HCEC 1CT (cell line): ENCODE results near the gene FUT3.
A peak's percentile ranks its signal among the peaks of the same experiment; 100 is the strongest.
"Not testable (repeated sequence)": the region's sequence is repeated elsewhere in the genome, so short reads cannot be mapped to it uniquely, and the experiment has no call there.

ENCODE experiments used
- DNase-seq: peaks from one replicate; pipeline ENCODE4 v3.0.0-alpha.2; 2017

FUT3 gene

DNA sequence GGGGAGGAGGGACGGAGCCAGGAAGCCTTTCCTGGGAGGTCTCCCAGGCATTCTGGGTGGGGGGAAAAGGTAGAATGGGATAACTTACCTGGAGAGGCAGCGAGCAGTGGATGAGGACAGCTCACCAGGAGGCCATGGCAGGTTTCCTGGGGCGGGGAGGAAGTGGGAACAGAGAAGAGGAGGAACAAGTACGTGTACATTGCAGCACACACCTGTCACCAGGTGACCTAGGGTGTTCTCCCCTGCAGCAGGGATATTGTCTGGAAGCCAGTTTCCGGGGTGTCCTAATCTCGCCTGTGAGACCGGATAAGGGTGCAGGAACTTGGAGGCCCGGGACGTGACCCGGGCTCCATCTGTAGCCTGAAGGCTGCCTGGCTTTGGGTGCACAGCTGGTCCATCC lies at the start of gene FUT3:
TSS of gene FUT3 (minus strand) at position 148 of the 400 bp plus-strand sequence.
- DNase-seq, result no peak

DNA sequence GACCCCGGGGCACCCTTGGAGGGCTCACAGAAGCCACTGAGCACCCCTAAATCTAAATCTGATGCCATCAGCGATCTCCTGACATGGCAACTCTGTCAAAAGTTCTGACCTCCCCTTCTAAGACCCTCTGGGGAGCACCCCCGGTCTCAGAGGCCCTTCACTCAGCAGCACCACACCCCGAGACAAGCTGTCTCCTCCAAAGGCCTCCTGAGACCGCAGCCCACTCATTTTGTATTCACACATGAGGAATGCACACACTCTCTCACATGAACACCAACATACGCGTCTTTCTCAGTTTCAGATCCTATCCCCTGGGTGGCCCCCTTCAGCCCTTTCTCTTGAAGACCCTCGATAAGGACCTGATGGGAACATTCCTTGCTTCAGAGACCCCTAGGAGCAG lies 49.7 kb upstream of the FUT3 start:
- no peak for DNase-seq

DNA sequence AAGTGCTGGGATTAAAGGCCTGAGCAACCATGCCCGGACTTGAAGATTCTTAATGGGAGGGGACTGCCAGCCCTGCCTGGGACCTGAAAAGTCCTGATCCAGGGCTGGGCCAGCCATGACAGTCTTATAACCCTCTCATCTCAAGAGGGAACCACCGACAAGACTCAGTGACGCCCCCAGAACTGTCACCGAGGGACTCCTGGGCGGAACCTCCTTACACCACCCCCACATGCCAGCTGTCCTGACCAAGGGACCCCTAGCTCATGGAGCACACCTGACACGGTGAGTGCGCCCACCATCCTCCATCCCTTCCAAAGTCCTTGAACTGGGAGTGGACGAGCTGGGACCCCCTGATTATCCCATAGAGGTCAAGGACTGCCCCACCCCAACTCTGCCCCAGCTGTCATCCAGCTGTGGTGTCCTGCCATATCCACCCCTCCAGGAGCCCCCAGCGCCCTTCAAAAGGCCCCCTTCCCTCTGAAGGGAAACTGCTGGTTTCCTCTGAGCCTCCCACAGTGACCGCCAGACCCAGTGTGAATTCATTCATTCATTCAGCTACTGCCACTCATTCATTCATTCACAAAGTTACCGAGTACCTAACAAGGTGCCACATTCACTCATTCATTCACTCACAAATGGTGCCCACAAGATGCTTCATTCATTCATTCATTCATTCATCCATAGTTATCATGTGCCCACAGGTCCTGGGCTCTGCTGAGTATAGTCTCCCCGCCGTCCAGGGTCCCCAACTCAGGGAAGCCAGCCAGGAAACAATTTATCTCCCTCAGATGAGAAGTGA lies 48.7 kb upstream of the FUT3 start:
- DNase-seq, result no peak

DNA sequence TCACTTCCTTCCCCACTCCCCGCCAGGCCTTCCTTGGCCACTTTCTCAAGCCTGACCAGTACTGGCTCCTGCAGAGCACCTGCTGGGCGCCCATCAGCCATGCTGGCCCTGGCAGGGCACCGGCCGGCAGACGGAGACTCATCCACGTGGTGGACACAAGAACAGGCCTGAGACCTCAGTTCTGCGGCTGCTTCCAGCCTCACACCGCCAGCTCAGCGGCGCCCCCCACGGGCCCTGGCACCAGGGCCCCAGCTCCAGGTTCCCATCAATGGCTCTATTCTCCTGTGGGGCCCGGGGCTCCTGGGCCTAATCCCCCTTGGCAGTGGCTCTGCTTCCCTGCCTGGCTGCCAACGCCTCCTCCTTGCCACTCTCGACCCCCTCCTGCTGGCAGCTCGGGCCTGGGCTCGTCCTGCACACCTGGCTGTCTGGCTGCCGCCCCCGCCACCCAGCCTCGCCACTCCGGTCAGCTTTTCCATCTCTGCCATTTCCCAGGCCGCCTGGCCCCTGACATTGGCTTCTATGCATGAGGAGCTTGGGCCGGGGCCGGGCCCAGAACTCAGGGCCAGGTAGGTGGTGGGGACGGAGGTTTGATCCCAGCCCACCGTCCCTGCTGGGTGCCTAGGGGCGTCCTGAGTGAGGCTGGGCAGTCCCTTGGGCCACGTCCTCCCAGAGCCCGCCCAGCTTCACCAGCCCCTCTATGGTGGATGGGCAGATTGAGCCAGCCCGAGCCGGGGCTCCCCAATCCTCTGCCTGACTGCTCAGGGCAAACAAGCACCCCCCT lies 46.1 kb upstream of the FUT3 start:
- no peak for DNase-seq

DNA sequence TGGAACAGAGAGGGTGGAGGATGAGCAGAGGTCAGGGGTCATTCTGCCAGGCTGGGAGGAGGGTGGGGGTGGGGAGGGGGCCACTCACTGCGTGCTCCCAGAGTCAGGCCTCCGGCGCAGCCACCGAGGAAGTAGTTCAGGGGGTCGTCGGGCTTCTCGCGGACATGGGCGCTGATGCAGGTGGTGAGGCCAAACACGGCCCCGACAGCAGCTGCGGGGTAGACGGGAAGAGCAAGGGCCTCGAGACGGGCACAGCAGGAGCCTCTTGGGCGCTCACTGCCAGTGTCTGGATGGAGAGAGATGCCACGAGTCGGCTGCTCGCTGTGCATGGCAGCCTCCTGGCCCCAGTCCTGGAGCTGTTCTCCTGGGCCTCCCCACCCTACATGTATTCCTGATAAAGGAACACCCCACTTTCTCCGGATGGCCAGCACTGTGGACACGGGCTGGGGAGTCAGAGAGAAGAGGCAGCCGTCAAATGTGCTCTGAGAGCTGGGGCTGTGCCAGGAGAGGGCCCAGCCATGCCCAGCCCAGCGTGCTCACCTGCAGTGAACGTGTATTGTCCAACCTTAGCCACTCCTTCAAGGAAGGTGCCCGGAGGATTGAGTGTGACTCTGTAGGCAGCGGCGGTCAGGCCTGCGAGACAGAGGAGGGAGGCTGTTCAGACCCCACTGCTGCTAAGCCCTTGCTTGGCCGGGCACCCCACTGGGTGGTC lies 45.3 kb upstream of the FUT3 start:
- DNase-seq, result no peak

DNA sequence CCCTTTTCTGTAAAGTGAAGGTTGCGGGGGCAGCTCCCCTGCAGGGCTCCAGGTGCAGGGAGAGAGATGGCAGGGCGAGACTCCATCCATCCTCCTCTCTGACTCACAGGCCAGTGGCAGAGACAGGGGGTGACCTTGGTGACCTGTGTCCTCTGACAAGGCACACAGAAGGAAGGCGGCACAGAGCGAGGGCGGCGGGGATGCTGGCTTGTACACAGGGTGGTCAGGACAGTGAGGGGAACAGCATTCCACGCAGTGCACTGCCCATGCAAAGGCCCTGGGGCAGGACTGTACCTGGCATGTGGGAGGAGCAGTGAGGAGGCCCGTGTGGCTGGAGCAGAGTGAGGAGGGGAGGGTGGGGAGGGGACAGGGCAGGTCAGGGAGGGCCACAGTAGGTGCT lies 44.6 kb upstream of the FUT3 start:
- DNase-seq, result no peak

DNA sequence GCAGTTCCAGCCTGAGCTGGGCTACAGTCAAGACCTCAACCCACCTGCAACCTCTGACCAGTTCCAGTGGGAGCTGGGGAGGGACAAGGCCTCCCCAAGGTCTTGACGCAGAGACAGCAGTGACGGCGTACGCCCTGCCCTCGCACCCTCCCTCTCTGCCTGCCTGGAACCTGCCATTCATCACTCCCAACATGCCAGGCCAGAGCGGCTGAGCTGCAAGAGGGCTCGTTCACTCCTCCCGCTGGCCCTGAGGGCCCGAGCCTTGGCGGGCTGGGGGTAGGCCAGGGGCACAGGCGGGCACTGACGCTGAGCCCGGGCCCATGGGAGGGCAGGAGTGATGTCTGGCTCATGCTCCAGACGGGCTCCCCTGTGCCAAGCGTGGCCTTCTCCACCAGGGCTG lies 44.2 kb upstream of the FUT3 start:
- DNase-seq, result no peak

DNA sequence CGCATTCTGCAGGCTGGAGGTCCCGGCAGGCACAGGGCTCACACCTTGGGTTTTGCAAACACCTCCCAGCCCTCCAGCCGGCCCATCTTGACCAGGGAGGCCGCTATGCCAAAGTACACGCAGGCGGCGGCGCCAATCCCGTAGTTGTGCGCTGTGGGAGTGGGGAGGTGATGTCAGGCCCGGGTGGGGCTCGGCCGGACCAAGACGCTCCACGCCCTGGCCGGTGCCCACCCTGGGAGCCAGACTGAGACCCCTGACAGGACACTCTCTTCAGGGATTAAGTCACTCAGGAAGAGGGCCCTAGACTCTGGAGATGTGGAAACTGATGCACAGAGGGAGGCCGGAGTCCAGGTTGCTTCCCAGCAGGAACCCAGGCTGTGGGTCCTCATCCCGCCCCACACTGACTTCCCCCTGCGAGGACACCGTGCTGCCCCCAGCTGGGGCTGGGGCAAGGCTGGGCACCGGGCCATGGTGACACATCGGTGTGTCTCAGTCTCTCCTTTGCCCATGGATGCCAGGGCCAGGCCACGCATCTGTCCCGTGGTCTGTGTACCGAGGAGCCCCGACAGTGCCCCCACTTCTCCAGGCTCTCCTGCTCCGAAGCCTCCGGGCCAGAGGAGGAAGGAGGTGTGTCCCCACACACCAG lies 43.6 kb upstream of the FUT3 start:
- DNase-seq, result no peak

DNA sequence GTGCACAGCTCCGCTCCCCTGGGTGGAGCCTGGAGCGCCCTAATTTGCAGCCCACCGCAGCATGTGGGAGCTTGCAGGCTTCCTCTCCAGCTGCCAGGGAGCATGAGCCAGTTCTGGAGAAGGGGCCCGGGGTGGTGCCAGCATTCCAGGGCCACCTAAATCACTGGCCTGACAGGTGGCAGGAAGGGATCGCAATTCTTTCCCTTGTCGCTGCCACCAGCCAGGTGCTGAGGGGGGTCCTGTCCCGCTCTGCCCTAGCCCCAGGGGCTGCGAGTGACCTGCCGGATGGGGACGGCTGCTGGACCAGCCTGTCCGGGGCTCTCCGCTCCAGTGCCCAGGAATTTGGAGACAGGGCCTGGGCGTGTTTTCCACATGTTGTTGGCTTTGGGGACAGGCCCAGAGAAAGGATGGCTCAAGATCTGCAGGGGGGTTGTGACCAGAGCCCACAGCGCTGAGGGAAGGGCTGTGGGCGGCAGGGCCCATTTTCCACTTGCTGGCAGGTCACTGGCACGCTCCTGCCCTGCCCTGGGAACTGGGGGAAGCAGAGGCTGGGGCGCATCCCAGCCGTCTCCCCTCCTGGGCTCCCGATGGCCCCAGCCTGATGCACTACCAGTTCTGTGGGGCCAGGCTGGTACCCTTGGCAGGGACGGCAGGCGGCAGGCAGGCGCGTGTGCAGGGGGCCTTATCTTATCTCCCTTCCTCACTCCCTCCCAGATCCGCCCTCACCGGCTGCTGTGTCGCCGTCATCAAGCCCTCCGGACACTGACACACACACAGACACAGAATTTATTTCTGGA lies 42.9 kb upstream of the FUT3 start:
- DNase-seq, result no peak

DNA sequence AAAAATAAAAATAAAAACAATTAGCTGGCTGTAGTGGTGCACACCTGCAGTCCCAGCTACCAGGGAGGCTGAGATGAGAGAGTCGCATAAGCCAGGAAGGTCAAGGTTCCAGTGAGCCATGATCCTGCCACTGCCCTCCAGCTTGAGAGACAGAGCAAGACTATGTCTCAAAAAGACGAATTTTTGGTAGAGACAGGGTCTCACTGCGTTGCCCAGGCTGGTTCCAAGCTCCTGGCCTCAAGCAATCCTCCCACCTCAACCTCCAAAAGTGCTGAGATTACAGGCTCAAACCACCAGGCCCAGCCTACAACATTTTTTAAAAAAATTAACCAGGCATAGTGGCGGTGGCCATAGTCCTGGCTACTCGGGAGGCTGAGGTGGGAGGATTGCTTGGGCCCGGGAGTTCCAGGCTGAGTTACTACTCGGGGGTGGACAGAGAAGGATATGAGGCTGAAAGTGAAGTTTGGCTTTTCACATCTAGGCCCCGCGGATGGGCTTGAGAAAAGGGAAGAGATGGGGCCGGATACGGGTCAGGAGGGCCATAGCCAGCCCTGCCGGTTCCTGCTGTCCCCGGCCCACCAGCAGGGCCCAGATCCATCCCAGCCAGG lies 42.2 kb upstream of the FUT3 start:
- DNase-seq, result no peak

DNA sequence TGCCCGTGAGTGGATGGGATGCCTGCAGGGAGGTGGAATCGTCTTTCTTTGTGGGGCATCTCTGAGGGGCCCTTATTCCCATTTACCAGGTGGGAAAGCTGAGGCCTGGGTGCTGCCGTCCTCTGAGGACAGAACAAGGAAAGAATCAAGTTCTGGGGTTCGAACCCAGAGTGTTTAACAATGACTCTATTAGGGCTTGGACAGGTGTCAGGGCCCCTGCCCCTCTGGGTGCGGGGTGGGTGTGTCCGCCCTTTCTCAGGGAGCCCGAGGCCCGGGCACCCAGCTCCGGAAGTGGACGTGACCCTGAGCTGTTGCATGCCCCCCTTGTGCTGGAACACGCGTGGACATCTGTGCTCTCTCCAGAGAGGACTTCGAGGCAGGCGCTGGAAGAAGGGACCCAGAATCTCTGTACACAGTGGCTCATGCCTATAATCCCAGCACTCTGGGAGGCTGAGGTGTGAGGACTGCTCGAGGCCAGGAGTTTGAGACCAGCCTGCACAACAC lies 41.6 kb upstream of the FUT3 start:
- no peak for DNase-seq

DNA sequence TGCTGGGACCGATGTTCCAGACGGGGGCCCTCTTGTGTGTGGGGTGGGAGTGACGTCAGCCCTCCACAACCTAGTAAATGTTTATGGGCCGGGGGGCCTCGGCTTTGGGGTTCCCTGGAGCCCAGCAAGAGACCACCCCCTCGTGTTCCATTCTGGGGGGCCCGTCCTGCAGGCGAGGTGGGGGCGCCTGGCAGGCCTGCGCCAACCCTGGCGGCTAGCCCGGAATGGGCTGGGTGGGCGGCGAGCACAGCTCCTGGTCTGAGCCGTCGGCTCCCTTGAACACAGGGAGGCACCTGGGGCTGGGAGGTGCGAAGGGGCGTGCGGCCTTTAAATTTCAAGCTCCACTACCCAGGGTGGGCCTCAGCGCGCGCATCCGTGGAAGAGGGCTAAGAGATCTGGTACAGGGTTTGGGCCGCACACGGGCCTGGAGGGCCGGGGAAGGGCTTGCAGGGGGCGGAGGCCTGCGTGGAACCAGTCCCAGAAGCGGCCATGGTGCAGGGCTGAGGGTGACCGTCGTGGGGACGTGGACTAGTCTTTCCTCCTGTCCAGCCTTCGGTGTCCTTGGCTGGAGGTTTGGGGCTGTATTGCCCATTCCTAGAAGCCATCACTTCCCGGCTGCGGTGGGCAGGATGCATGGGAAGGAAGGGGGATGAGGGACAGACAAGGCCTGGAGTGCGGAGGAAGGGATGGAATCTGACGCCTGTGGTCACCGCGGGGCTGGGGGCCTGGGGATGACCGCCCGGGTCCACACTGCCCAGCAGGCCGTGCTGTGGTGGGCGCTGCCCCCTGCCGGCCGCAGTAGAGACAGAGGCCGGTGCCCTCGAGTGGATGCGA lies 40.9 kb upstream of the FUT3 start:
- DNase-seq, result no peak

DNA sequence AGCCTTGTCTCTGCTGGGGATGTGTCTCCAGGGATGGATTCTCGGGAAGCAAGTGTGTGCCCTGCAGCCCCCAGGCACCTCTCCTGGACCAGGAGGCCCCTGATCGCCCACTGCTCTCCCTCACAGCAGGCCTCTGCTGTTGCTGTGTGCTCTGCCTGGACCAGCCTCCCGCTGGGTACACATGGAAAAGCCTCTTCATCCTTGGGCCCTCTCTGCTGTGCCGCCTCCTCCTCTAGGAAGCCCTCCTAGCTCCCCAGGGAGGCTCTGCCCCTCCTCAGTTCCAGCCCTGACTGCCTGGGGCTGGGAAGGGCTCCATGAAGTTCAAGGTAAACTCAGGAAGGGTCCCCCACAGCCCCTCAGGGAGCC lies 40.3 kb upstream of the FUT3 start:
- DNase-seq, result no peak

DNA sequence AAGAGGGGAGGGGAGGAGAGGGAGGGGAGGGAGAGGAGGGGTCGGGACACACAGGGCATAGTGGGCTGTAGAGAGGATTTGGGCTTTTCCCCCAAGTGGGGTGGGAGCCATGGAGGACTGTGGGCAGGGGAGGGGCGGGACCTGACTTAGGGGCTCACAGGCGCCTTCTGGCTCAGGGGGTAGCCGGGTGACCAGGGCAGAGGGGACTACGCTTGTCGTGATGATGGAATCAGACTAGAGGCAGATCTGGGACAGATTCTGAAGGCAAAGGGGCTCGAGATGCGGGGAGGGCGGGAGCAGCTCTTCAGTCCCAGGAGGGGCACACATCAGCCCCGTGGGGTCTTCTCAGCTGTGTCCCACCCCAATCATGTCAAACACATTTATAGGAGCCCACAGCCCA lies 38.9 kb upstream of the FUT3 start:
- no peak for DNase-seq

DNA sequence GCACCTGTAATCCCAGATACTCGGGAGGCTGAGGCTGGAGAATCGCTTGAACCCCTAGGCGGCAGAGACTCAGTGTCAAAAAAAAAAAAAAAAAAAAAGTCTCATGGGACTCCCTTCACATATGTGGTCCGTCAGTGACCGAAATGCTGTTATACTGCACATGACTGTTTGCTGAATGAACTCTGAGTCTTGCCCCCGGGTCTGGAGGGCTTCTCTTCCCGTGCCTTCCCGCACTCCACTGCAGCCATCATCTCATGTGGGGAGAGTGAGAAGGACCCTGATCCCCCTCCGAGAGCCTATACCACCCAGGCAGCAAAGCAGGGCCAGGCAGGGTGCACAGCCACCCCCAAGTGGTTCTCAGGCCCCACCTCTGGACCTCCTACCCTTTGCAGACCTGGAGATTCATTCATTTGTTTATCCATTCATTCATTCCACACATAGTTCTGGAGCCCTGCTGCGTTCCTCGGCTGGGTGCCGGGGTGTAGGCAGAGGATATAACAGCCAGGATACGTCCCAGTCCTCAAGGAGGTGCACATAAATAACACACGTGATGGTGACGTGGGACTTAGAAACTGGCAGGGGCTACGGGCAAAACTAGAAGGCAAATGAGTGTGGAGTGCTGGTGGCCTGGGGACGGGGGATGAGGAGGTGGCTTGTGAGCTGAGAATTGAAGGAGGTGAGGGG lies 38.2 kb upstream of the FUT3 start:
- peak; percentile 10 for DNase-seq

DNA sequence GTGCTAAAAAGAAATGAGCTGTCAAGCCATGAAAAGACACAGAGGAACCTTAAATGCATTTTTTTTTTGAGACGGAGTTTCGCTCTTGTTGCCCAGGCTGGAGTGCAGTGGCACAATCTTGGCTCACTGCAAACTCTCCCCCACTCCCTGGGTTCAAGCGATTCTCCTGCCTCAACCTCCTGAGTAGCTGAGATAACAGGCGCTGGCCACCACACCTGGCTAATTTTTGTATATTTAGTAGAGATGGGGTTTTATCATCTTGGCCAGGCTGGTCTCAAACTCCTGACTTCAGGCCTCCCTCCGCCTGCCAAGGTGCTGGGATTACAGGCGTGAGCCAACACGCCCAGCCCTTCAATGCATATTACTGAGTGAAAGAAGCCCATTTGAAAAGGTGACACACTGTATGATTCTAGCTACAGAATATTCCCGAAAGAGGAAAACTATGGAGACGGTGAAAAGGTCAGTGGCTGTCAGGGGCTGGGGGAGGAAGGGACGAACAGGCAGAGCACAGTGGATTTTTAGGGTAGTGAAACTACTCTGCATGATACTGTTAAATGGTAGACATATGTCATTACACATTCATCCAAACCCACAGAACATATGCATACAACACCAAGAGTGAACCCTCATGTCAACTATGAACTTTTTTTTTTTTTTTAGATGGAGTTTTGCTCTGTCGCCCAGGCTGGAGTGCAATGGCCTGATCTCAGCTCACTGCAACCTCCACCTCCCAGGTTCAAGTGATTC lies 33.0 kb upstream of the FUT3 start:
- not testable (repeated sequence) for DNase-seq

DNA sequence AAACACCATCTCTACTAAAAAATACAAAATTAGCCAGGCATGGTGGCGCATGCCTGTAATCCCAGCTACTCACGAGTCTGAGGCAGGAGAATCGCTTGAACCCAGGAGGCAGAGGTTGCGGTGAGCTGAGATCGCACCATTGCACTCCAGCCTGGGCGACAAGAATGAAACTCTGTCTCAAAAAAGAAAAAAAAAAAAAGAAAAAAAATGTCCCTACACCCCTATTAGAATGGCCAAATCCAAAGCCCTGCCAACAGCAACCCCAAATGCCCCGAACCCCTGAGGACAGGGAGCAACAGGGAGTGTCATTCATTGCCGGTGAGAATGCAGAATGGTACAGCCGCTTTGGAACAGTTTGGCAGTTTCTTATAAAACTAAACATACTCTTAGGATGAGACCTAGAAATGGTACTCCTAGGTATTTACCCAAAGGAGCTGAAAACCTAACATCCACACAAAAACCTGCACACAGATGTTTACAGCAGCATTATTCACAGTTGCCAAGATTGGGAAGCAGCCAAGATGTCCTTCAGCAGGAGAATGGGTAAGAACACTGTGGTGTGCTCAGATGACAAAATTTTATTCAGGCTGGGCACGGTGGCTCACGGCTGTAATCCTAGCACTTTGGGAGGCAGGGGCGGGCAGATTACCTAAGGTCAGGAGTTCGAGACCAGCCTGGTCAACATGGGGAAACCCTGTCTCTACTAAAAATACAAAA lies 32.1 kb upstream of the FUT3 start:
- not testable (repeated sequence) for DNase-seq

DNA sequence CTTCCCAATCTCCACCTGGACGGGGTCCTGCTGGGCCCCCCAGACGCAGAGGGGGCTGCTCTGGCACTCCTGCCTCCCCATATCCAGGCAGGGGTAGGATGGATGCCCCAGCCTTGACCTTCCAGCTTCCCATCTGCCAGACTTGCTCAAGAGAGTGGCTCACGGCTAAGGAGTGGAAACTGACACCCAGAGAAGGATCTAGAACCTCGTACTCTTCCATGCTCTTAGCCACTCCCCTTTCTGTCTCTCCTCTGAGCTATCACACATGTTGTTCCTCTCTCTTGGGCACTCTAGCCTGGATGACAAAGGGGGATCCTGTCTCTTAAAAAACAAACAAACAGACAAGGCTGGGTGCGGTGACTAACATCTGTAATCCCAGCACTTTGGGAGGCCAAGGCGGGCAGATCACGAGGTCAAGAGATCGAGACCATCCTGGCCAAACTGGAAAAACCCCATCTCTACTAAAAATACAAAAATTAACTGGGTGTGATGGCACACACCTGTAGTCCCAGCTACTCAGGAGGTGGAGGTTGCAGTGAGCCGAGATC lies 31.2 kb upstream of the FUT3 start:
- peak; percentile 40 for DNase-seq
